GM18909 (cell line): ENCODE results near the gene SGK2.

Source experiments
- ATAC-seq: cut with Tn5 transposase; IDR thresholded peaks from one replicate; pipeline ENCODE4 v1.9.1; 2021; ENCODE audit warnings: mild to moderate bottlenecking; ENCODE audit not compliant: unreplicated experiment, poor library complexity

SGK2 gene

GRCh38 chr20:43535370-43536004 lies 23.3 kb upstream of the SGK2 start:
- ATAC-seq, result no peak

- ATAC-seq, result no peak
Measured at GRCh38 chr20:43536041-43536816, 22.6 kb upstream of the SGK2 start.

- no peak for ATAC-seq
Measured at GRCh38 chr20:43536817-43537440, 21.9 kb upstream of the SGK2 start.

- ATAC-seq, result no peak
Measured at GRCh38 chr20:43537921-43538877, 20.6 kb upstream of the SGK2 start.

- ATAC-seq, result no peak
Measured at GRCh38 chr20:43538878-43539700, 19.7 kb upstream of the SGK2 start.

GRCh38 chr20:43539975-43540672 lies 18.7 kb upstream of the SGK2 start:
- ATAC-seq, result no peak

GRCh38 chr20:43540673-43541060 lies 18.2 kb upstream of the SGK2 start:
- no peak for ATAC-seq

- ATAC-seq, result no peak
Measured at GRCh38 chr20:43541214-43541613, 17.6 kb upstream of the SGK2 start.

GRCh38 chr20:43542161-43542560 lies 16.7 kb upstream of the SGK2 start:
- ATAC-seq, result no peak

GRCh38 chr20:43542674-43543073 lies 16.2 kb upstream of the SGK2 start:
- ATAC-seq, result no peak

GRCh38 chr20:43543138-43543537 lies 15.7 kb upstream of the SGK2 start:
- no peak for ATAC-seq

GRCh38 chr20:43544501-43544900 lies 14.3 kb upstream of the SGK2 start:
- no peak for ATAC-seq

- ATAC-seq, result no peak
Measured at GRCh38 chr20:43545837-43546578, 12.8 kb upstream of the SGK2 start.

GRCh38 chr20:43548273-43548880 lies 10.4 kb upstream of the SGK2 start:
- ATAC-seq, result no peak

- no peak for ATAC-seq
Measured at GRCh38 chr20:43549416-43550065, 9.3 kb upstream of the SGK2 start.

- ATAC-seq, result no peak
Measured at GRCh38 chr20:43550456-43550855, 8.4 kb upstream of the SGK2 start.

- ATAC-seq, result no peak
Measured at GRCh38 chr20:43554369-43554768, 4.5 kb upstream of the SGK2 start.
